ENCODE results near the gene KIF2A.

- TF ChIP-seq POLR2A (IDR thresholded peaks at IDR 0.05) (no peak), POLR2AphosphoS5 (IDR thresholded peaks at IDR 0.05) (no peak), CTCF (IDR thresholded peaks at IDR 0.05 in 8 of 11, conservative IDR thresholded peaks at IDR 0.05 in 3 of 11) (no peak)
Measured at GRCh38 chr5:62347928-62348327, 41.9 kb downstream of the KIF2A start.
